NK-92 (cell line): ENCODE measurements around the gene CMIP.
"Not testable (repeated sequence)": the region's sequence is repeated elsewhere in the genome, so short reads cannot be mapped to it uniquely, and the experiment has no call there.

ENCODE experiments used
- DNase-seq: peaks from one replicate; lab custom pipeline; 2025; ENCODE audit not compliant: unreplicated experiment; lab: John Stamatoyannopoulos, UW

Gene CMIP

GRCh38 chr16:81514568-81515258, 70.1 kb downstream of the CMIP start:
- no peak for DNase-seq

DNA sequence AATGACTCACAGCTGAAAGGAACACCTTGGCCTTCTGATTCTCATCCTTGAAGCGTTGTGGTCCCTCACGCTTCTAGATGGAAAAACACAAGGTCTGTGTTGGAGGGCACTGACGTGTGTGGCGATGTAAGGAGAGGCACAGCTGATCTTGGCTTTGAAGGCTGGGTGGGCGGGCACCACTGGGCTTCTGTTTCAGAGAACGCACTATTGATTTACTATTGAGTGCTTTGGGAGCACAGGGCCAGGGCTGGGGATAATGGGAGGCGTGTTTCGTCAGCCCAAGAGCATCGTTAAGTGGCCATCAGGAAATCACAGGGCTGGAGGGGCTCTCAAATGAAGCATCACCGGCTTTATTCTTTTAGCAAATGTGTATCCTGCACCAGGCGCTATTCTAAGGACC, 70.7 kb downstream of the CMIP start:
- DNase-seq: no peak

- no peak for DNase-seq
Observed at GRCh38 chr16:81515721-81516120, 71.1 kb downstream of the CMIP start.

DNA sequence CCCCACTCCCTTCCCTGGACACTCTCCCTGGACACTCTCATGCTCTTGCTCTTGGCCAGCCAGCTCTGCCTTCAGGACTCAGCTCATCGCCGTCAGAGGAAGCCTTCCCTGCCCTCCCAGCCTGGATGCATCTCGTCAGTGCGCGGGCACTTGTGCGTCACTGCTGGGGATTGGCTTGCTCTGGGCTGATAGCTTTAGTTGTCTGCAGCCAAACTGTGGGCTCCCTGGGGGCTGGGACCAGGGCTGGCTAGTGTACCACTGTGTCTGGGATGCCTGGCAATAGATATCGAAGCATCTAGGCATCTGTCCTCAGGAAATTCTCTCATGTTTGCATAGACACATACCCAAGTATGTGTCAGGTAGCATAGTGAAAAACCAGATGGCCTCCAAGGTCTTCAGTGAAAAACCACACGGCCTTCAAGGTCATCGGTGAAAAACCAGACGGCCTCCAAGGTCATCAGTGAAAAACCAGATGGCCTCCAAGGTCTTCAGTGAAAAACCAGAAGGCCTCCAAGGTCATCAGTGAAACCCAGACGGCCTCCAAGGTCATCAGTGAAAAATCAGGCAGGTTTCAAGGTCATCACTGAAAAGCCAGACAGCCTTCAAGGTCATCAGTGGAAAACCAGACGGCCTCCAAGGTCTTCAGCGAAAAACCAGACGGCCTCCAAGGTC, 72.0 kb downstream of the CMIP start:
- DNase-seq: no peak

DNA sequence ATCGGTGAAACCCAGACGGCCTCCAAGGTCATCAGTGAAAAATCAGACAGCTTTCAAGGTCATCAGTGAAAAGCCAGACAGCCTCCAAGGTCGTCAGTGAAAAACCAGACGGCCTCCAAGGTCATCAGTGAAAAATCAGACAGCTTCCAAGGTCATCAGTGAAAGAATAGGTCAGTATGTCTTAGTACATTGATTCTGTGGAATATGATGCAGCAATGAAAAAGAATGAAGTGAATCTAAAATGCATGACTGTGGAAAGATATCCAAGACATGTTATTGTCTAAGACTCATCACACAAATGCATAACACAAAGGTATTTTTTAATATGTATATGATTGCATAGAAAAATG, 72.5 kb downstream of the CMIP start:
- DNase-seq: no peak

DNA sequence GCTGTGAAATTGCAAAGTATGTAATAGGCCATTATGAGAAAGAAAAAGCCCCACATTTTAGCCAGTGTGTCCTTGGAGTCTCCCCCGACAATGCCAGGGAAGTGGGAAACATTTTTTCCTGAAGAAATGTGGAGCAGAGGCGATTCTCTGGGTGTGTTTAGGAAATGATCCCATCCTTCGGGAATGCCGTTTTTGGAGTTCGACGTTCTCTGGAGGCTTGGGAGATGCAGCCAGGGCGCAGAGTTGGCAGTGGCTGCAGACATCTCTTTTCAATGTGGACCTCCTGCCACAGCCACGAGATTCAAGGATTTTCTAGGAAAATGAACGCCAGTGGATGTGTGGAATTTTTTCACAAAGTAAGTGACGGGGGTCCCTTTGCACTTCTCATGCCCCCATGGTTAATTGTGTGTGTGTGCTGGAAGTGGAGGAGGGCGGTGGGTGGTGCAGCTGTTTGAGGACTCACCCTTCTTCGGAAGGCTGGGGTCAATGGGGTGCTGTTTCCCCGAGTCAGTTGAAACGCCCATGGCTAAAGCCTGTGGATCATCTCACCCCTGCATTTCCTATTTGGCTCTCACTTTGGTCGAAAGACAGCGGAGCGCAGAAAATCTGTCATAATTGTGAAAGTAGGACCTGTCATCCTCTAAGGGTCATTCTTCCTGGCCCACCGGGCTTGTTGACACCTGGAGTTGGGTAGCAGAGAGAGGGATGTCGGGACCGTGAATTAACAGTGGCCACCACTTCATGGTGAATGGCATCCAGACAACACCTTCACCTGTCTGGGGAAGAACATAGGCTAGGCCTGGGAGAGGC, 73.2 kb downstream of the CMIP start:
- DNase-seq: no peak

DNA sequence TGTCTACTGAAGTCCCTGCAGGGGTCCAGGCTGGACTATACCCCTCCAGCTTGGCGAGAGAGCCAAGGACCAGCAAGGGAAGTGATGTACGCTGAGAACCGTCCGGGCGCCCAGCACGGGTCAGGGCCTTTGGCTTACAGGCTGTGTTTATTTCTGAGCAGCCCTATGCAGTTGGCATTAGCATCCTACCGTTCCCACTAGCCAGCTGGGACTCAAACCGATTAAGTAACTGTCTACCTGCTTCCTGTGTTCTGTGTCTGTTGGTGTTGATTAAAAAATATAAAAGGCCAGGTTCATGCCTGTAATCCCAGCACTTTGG, 73.8 kb downstream of the CMIP start:
- DNase-seq: no peak

GRCh38 chr16:81519301-81520150, 74.9 kb downstream of the CMIP start:
- no peak for DNase-seq

GRCh38 chr16:81520151-81520470, 75.5 kb downstream of the CMIP start:
- no peak for DNase-seq

DNA sequence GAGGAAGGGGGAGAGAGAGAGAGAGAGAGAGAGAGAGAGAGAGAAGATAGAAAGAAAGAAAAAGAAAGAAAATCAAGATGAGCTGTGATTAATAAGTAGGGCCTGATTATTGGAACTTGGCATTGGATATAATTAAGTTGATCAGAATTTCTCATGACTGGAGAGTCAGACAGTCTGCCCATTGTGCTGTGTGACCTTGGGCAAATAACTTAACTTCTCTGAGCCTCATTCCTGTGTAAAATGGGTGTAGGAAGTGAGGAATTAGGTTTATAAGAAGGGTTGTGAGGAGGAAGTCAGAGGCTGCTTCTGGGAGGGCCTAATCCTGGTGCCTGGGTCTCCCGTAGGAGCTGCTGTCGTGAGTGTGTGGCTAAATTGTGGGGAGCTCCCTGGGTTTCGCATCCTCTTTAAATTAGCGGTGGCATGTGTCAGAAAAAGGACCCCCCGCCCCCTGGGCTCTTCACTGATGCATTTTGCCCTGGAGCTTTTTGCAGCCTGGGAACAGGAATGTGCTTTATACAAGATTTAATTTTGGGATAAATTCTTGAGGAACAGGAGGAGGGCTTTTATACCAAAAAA, 76.0 kb downstream of the CMIP start:
- DNase-seq: no peak

DNA sequence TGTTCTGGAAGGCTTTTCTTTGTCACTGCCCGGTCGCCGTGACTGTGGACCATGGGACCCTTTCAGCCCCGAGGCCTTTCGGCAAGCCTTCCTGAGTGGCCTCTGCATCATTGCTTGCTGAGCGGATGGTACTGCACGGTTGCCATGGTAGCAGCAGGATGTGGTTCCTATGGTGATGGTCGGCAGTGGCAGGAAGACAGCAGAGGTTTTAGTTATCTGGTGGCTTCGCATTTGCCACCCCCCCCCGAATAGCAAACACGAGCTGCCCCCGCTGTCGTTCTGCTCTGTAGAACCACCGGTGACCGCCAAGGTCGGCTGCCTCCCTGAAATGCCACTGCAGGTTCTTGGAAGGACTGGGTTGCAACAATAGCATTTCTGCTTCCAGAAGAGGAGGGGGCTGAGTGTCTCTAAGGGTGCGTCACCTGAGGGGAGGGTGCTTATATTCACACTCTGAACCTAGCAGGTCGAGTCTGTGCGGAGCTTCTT, 76.6 kb downstream of the CMIP start:
- peak; percentile 30 for DNase-seq

DNA sequence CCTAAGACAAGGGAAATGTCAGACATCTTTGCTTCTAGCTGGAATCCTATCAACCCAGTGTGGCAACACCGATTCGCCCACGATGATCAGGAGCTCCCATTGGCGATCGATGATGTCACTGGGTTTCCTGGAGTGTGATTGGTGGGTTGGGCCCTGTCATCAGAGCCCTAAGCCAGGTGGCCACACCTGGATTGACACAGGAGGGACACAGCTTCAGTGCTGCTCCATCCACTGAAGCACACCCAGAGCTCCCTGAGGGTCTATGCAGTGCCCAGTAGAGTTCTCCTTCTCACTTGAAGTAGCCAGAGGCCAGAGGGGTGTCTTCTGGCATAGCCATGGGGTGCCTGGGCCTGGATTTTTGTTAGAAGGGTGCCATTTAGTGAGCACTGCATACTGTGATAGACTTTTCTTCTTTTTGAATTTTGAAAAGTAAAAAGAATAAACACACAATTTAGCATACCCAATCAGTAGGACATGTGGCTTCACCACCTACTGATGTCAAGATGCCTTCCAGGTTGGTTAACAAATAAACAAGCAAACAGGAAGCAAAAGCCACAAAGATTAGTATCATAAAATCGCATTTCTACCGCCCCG, 77.6 kb downstream of the CMIP start:
- DNase-seq: no peak

DNA sequence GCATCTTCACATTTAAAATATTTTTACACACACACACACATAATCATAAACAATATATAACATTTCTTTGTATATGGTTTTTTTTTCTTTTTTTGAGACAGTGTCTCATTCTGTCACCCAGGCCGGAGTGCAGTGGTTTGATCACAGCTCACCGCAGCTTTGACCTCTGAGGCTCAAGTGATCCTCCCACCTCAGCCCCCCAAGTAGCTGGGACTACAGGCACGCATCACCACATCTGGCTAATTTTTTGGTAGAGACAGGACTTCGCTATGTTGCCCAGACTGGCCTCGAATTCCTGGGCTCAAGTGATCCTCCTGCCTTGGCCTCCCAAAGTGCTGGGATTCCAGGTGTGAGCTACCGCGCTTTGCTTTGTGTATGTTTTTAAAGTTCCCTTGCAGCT, 78.2 kb downstream of the CMIP start:
- not testable (repeated sequence) for DNase-seq

DNA sequence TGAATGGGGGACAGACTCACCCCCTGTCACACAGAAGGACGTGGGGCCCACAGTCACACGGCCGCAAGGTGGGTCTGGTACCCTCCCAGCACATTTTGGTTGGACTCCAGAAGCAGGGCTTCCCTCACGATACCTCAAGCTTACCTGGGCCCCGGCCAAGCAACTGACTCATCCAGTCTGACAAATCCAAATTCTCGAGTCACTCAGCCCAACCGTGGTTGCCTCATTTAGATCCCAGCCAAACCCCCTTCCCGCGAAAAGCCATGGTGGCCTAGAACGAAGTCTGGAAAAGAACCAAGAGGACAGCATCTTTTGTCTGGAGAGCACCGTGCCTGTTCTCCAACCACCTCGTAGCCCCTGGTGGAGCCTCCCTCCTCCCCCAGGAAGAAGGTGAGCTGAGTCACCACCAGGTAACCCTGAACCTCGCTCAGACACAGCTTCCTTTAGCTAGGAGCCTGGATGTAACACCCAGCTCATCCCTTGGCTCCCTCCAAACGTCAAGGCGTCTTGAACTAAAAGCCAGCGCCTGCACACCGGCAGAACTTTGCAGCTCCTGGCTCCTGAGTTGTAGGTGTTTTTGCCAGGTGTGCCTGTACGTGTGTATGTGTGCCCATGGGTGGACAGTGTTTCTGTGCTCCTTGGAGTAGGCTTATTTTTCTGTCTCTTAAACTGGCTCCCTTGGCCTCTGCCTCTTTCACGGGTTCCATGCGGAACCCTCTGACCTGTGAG, 78.9 kb downstream of the CMIP start:
- DNase-seq: no peak

GRCh38 chr16:81524382-81524781, 79.8 kb downstream of the CMIP start:
- no peak for DNase-seq

DNA sequence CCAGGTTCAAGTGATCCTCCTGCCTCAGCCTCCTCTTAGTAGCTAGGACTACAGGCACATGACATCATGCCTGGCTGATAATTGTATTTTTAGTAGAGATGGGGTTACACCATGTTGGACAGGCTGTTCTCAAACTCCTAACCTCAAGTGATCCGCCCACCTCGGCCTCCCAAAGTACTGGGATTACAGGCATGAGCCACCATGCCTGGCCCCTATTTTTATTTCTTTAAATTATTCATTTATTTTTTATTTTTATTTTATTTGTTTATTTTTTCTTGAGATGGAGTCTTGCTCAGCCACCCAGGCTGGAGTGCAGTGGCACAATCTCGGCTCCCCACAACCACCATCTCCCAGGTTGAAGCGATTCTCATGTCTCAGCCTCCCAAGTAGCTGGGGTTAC, 80.3 kb downstream of the CMIP start:
- DNase-seq: not testable (repeated sequence)

GRCh38 chr16:81526199-81526598, 81.6 kb downstream of the CMIP start:
- DNase-seq: no peak

DNA sequence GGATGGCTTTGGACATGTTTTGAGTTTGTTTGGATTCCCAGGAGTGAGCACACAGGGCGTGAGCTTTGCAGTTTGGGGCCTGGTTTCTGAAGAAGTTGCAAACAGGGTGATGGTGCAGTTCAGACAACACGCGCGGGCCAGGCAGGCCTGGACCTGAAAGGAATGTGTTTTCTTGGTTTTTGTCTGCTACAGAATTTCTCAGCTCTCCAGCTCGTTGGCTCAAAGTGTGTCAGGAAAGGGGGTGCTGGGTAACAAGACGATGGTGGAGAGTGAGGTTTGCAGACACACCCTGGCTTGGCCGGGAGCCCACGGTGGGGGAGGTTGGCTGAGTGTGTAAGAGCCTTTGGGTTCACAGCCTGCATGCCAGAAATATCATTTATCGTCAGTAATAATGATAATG, 82.3 kb downstream of the CMIP start:
- DNase-seq: no peak

DNA sequence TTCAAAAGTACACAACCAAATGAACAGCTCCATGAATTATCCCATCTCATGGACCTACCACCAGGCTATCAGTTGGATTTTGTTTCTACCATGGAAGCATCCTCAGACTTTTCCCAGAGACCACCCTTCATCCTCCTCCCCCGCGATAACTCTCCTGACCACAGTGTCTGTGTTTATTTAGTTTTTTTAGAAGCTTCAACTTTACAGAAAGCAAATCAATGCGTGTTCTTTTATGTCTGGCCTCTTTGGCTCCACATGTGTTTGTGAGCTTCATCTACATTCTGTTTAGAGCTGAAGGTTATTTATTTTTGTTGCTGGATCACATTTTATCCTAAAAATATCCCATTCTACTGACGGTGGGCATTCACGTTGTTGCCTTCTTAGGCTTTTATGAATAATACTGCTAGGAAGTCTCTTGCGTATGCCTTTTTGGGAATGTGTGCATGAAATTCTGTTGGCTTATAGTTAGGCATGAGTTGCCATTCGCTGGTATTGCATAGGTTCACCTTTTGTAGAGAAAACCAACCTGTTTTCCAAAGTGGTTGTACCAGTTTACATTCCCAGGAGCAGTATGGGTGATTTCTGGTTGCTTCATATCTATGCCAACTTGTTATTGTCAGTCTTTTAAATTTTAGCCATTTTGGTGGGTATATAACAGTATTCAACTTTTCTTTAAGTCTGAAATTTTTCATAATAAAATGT, 83.0 kb downstream of the CMIP start:
- DNase-seq: no peak
